Fibroblast of skin of right quadriceps (primary cell): Measurements from ENCODE around the gene CYTH1.

Experiments
- DNase-seq: peaks from one replicate; pipeline ENCODE4 v3.0.0-alpha.2; 2013

CYTH1 gene

GRCh38 chr17:78715000-78715771 is 66.9 kb downstream of the CYTH1 start:
- DNase-seq = no peak

- no peak for DNase-seq
Observed at GRCh38 chr17:78714534-78714933, 67.5 kb downstream of the CYTH1 start.

- no peak for DNase-seq
Observed at GRCh38 chr17:78712043-78712442, 70.0 kb downstream of the CYTH1 start.

DNA sequence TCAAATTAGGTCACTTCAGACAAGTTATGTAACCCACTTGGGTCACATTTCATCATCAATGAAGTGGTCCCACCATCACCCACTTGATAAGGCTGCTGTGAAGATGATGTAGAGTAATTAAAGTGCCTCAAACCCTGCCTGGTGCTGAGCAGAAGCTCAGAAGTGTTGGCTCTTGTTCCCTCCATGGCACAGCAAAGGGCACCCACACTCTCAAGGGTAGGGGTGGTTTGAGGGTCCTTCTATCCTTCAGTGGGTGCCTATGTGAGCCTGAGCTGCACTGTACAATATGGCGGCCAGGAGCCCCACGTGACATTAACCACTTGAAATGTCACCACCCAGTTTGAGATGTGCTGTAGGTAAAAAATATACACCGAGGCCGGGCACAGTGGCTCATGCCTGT is 71.5 kb downstream of the CYTH1 start:
- no peak for DNase-seq

DNA sequence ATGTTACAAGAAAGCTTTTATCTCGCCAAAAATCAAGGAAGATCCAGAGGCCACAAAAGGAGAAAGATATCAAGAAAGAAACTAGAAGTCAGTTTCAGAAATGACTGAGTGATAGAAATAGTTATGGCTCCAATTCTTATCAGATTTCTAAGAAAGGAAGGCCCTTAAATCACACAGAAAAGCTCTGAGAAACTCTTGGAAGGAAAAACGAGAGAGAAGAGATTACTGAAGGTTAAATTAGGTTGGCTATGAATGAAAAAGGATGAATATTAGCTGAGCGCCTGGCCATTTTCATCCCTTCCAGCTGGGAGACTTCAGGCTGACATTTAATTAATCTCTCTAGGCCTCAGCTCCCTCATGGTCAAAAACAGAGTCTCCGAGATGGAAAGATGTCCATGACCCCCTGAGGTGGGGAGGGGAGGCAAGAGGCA is 72.3 kb downstream of the CYTH1 start:
- DNase-seq = no peak

DNA sequence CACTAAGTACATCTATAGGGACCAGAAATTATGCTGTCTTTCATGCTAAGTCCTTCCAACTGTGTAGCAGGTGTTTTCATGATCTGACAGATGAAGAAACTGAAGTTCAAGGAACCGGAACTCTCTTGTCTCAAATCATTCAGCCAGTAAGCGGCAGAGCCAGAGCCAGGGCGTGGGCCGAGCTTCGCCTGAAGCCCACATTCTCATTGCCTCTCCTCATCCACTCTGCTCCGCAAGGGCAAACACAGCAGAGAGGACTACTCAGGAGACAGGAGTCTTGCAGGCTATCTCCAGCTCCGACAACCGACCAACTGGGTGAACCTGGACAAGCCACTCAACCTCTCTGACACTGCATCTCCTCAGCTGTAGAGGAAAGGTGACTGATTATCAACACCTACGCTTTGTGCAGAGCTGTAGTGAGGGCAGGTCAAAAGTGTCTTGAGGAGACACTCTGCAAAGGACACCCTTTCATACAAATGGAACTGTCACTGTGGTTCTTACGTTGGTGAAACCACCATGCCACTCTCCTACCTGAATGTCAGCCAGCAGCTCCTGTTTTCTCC is 72.9 kb downstream of the CYTH1 start:
- DNase-seq = no peak

- DNase-seq = peak; percentile 70
Observed at GRCh38 chr17:78708510-78708973, 73.5 kb downstream of the CYTH1 start.

DNA sequence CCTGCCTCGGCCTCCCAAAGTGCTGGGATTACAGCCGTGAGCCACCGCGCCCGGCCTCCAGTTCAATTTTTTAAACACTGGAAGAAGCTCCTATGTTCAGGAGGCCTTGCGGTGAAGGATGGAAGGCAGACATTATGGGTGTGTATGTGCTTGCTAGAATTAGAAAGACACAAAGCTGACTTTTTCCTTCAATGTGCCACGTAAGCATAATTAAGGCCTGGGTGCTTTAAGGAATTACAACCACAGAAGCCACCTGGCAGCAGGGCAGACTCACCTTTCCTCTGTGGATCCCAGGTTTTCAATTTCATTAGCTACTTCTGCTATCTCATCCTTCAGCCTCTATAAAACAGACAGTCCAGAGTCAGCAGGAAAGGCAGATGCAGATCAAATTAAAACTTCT is 74.2 kb downstream of the CYTH1 start:
- no peak for DNase-seq

- no peak for DNase-seq
Observed at GRCh38 chr17:78707016-78707415, 75.1 kb downstream of the CYTH1 start.

GRCh38 chr17:78706271-78706915 is 75.7 kb downstream of the CYTH1 start:
- peak; percentile 15 for DNase-seq

DNA sequence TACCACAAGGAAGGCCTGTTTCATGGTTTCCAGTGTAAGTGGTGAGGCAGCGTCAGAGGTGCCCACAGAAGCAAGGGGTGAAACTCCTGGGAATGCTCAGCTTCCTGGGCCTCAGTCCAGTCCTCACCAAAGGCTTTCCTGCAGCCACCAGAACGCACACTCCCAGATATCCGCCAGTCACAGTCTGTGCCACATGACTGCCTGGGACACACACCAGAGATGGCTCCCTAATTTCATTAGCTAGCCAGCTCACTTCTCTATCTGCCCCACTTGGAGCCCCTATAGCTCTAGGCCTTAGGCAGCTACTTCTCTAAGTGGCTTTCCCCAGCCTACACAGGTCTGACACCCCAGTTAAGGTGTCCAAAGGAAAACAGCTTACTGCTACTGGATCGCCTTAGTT is 77.0 kb downstream of the CYTH1 start:
- DNase-seq = no peak

GRCh38 chr17:78704594-78704993 is 77.5 kb downstream of the CYTH1 start:
- DNase-seq = no peak

- peak; percentile 44 for DNase-seq
Observed at GRCh38 chr17:78697554-78698343, 84.3 kb downstream of the CYTH1 start.

- DNase-seq = no peak
Observed at GRCh38 chr17:78697122-78697521, 85.0 kb downstream of the CYTH1 start.

- DNase-seq = no peak
Observed at GRCh38 chr17:78696016-78696982, 85.8 kb downstream of the CYTH1 start.

- no peak for DNase-seq
Observed at GRCh38 chr17:78694805-78695531, 87.1 kb downstream of the CYTH1 start.

DNA sequence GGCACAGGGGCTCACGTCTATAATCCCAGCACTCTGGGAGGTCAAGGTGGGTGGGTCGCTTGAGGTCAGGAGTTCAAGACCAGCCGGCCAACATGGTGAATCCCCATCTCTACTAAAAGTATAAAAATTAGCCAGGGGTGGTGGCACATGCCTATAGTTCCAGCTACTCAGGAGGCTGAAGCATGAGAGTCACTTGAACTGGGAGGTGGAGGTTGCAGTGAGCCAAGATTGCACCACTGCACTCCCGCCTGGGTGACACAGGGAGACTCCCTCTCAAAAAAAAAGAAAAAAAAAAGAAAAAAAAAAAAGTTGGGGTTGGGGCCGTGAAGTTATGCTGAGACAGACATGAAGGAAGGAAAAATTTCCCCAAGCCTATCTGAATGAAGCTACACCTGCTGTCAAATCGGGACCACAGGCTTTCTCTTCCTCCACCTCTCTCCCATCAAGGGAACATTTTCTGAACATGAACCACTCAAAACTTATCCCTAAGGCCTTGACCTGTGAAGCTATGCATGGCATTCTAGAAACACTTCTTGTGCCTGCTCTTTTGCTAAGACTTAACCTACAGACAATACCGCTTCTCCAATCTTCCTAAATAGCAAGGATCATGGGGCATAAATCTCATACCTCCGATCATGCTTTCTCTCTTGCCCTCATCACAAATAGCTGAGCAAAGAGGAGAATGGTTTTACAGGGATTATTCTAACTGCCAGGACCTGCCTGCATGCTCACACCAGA is 88.6 kb downstream of the CYTH1 start:
- DNase-seq = no peak

DNA sequence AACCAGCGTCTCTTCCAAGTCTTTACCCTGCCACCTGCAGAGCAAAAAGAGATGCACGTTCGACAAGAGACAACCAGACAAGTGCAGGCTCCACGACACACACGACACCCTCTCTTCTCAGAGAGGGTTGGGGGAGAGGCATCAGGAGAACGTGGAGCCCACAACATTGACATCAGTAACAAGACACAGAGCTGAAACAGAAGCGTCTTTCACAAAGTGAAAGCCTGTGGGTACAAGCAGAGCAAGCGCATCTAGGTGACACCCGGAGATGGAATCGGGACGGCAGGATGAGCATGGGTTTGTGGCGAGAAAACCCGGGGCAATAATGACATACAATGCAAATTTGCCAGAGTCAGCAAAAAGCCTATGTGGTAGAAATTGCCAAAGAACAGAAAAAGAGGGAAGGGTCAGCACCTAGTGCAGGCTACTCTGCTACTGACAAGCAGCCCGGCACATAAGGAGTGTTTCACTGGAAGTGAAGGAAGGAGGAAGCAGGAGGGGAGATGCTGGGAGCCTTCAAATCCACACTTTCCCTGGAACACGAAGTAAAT is 89.5 kb downstream of the CYTH1 start:
- DNase-seq = no peak

- no peak for DNase-seq
Observed at GRCh38 chr17:78689029-78689428, 93.0 kb downstream of the CYTH1 start.

GRCh38 chr17:78687944-78688343 is 94.1 kb downstream of the CYTH1 start:
- DNase-seq = no peak
